Loucy (cell line): Measurements from ENCODE around the gene EIF2A.

Source experiments
- H2AFZ ChIP-seq: fragments of 200-600 bp; sonication (generic); 2 replicates; pipeline ENCODE4 v1.6.0; 2016; ENCODE audit warnings: antibody characterized with exemption, mild to moderate bottlenecking, low read length, moderate library complexity
- H3F3A ChIP-seq: fragments of 200-600 bp; 2 replicates; pipeline ENCODE4 v1.6.0; 2016; ENCODE audit warnings: antibody characterized with exemption, low read depth, mild to moderate bottlenecking
- H3K27me3 ChIP-seq: fragments of 200-600 bp; sonication (generic); 2 replicates; pipeline ENCODE4 v1.6.1; 2014; ENCODE audit warnings: low read length, mild to moderate bottlenecking; ENCODE audit not compliant: insufficient read depth, poor library complexity, severe bottlenecking
- H3K36me3 ChIP-seq: fragments of 200-600 bp; sonication (generic); 2 replicates; pipeline ENCODE4 v1.6.1; 2016; ENCODE audit warnings: low read length; ENCODE audit not compliant: insufficient read depth
- H3K4me1 ChIP-seq: fragments of 200-600 bp; sonication (generic); 2 replicates; pipeline ENCODE4 v1.5.1; 2014; ENCODE audit warnings: low read length, mild to moderate bottlenecking; ENCODE audit not compliant: insufficient read depth, poor library complexity, severe bottlenecking
- H3K4me2 ChIP-seq: fragments of 200-600 bp; sonication (generic); 2 replicates; pipeline ENCODE4 v1.6.0; 2014; ENCODE audit warnings: antibody characterized with exemption, low read length, low read depth, mild to moderate bottlenecking; ENCODE audit not compliant: poor library complexity, severe bottlenecking
- H3K4me3 ChIP-seq: fragments of 200-600 bp; sonication (generic); 2 replicates; pipeline ENCODE4 v1.5.1; 2014; ENCODE audit warnings: low read length, mild to moderate bottlenecking, mixed read lengths; ENCODE audit not compliant: poor library complexity, severe bottlenecking
- H3K79me2 ChIP-seq: fragments of 200-600 bp; sonication (generic); 2 replicates; pipeline ENCODE4 v1.6.1; 2014; ENCODE audit warnings: low read length; ENCODE audit not compliant: insufficient read depth
- H3K9ac ChIP-seq: fragments of 200-600 bp; sonication (generic); 2 replicates; pipeline ENCODE4 v1.6.0; 2014; ENCODE audit warnings: mild to moderate bottlenecking, low read depth, low read length, moderate library complexity; ENCODE audit not compliant: poor library complexity, severe bottlenecking
- H3K9me2 ChIP-seq: fragments of 200-600 bp; sonication (generic); replicated peaks from 2 replicates; pipeline ENCODE4 v1.6.1; 2016; ENCODE audit warnings: low read depth, low read length, mixed read lengths
- H3K9me3 ChIP-seq: fragments of 200-600 bp; sonication (generic); 2 replicates; pipeline ENCODE4 v1.6.1; 2014; ENCODE audit warnings: mild to moderate bottlenecking, antibody characterized with exemption, low read length, low read depth; ENCODE audit not compliant: insufficient read depth
- H4K20me1 ChIP-seq: fragments of 200-600 bp; sonication (generic); 2 replicates; pipeline ENCODE4 v1.6.0; 2014; ENCODE audit warnings: antibody characterized with exemption, low read length, mild to moderate bottlenecking; ENCODE audit not compliant: insufficient read depth, poor library complexity, severe bottlenecking
- EZH2phosphoT487 ChIP-seq: fragments of 200-600 bp; IDR thresholded peaks from 2 replicates; pipeline ENCODE4 v1.6.1; 2018; ENCODE audit warnings: antibody characterized with exemption, mild to moderate bottlenecking, moderate library complexity, borderline replicate concordance
- TF ChIP-seq, protein P1 (sequence below): fragments of 200-600 bp; sonication (generic); conservative IDR thresholded peaks from 2 replicates; pipeline ENCODE4 v1.5.1; 2014; ENCODE audit warnings: mild to moderate bottlenecking, antibody characterized with exemption, low read length

Gene EIF2A

DNA sequence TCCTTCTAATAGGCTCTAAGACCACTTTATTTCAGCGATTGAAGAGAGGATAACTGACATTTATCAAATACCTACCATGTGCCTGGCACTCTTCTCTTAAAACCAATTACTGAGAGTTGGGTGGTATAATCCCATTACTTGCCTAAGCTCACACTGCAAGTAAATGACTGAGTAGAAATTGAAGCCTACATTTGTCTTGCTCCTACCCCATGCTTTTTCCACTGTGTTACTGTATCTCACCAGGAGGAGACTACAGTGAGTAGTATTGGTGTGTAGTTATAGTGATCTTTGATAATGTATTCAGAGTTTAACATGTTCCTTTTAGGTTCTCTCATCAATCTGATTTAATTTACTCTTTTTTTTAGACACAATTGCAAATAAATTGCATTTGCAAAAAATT lies 20.7 kb downstream of the EIF2A start:
- Histone ChIP-seq H3K4me1 (no peaks in the 10 kb centered on the region), H3K9me3 (no peaks in the 10 kb centered on the region), H3K4me2 (no peak overlapping the region), H3K36me3 (peaks cover 80% of the 10 kb centered on the region), H3K79me2 (no peaks in the 10 kb centered on the region), H3K9ac (no peak overlapping the region), H4K20me1 (no peaks in the 10 kb centered on the region), H3K9me2 (no peaks in the 10 kb centered on the region), H2AFZ (no peak overlapping the region), H3K4me3 (no peak overlapping the region), H3F3A (no peaks in the 10 kb centered on the region), H3K27me3 (no peaks in the 10 kb centered on the region)
- TF ChIP-seq EZH2phosphoT487, result no peak
- TF ChIP-seq, protein P1, sequence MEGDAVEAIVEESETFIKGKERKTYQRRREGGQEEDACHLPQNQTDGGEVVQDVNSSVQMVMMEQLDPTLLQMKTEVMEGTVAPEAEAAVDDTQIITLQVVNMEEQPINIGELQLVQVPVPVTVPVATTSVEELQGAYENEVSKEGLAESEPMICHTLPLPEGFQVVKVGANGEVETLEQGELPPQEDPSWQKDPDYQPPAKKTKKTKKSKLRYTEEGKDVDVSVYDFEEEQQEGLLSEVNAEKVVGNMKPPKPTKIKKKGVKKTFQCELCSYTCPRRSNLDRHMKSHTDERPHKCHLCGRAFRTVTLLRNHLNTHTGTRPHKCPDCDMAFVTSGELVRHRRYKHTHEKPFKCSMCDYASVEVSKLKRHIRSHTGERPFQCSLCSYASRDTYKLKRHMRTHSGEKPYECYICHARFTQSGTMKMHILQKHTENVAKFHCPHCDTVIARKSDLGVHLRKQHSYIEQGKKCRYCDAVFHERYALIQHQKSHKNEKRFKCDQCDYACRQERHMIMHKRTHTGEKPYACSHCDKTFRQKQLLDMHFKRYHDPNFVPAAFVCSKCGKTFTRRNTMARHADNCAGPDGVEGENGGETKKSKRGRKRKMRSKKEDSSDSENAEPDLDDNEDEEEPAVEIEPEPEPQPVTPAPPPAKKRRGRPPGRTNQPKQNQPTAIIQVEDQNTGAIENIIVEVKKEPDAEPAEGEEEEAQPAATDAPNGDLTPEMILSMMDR, result no peak

- Histone ChIP-seq H3K27me3 (no peaks in the 10 kb centered on the region), H3K9me3 (no peaks in the 10 kb centered on the region), H3F3A (peaks cover 5% of the 10 kb centered on the region; the same call in 1 of the 2 replicates), H3K4me2 (no peak overlapping the region), H3K9me2 (no peaks in the 10 kb centered on the region), H3K79me2 (no peaks in the 10 kb centered on the region; the same call in 1 of the 2 replicates), H3K36me3 (peaks cover 60% of the 10 kb centered on the region), H4K20me1 (no peaks in the 10 kb centered on the region), H3K4me3 (no peak overlapping the region), H2AFZ (no peak overlapping the region), H3K4me1 (peaks cover 9% of the 10 kb centered on the region), H3K9ac (no peak overlapping the region)
- no peak for TF ChIP-seq EZH2phosphoT487
- TF ChIP-seq, protein P1, result peak; percentile 41; the same call in 1 of the 2 replicates
These were observed 31.3 kb downstream of the EIF2A start for GRCh38 chr3:150577855-150578254.

DNA sequence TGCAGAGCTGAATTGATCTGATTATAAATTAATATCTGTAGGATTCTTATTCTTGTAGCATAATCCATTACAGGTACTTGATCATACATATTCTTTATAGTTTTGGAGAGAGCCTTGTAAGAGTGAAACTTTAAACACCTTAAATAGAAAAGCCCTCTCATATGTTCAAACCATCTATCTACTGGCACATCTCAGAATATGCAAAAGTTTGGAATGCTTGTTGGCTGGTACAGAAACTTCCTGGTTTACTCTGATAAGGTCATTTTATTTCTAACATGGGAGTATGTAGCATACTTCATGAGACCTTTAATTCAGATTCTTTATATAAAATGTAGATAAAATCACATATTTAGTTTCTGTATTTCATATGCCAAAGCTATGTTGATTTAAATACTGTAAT lies 34.6 kb downstream of the EIF2A start:
- Histone ChIP-seq H3K36me3 (peaks cover 86% of the 10 kb centered on the region), H3K9me3 (no peaks in the 10 kb centered on the region), H4K20me1 (no peaks in the 10 kb centered on the region), H3F3A (no peaks in the 10 kb centered on the region), H3K4me1 (peaks cover under 1% of the 10 kb centered on the region), H3K9ac (no peak overlapping the region), H3K4me2 (no peak overlapping the region), H3K9me2 (no peaks in the 10 kb centered on the region), H3K4me3 (no peak overlapping the region), H2AFZ (no peak overlapping the region), H3K79me2 (no peaks in the 10 kb centered on the region; the same call in 1 of the 2 replicates), H3K27me3 (no peaks in the 10 kb centered on the region)
- TF ChIP-seq, protein P1, result no peak
- no peak for TF ChIP-seq EZH2phosphoT487
